HG02852 (cell line): ENCODE measurements around the gene ABHD17C.

ENCODE experiments used
- ATAC-seq: cut with Tn5 transposase; IDR thresholded peaks from one replicate; pipeline ENCODE4 v1.9.1; 2021; ENCODE audit warnings: mild to moderate bottlenecking, moderate library complexity; ENCODE audit not compliant: unreplicated experiment

Gene ABHD17C

GRCh38 chr15:80689294-80689693 lies 5.8 kb upstream of the ABHD17C start:
- no peak for ATAC-seq

- ATAC-seq: no peak
Measured at GRCh38 chr15:80689716-80690115, 5.4 kb upstream of the ABHD17C start.

DNA sequence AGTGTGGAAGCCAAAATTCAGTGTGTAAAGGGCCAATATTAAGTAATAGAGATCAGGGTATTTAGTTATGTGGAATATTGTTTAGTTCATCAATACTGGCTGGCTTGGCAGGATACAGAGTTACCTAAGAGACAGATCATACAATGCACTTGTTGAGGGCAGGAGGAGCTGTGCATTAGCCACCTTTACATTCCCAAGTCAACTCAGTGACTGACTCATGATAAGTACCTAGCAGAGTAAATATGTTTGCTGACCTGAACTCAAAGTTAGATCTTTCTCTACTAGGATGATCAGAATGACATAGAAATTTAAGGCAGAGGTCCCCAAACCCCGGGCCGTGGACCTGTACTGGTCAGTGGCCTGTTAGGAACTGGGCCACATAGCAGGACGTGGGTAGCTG lies 3.5 kb upstream of the ABHD17C start:
- ATAC-seq: no peak

GRCh38 chr15:80693682-80694610 lies 1.2 kb upstream of the ABHD17C start:
- no peak for ATAC-seq

DNA sequence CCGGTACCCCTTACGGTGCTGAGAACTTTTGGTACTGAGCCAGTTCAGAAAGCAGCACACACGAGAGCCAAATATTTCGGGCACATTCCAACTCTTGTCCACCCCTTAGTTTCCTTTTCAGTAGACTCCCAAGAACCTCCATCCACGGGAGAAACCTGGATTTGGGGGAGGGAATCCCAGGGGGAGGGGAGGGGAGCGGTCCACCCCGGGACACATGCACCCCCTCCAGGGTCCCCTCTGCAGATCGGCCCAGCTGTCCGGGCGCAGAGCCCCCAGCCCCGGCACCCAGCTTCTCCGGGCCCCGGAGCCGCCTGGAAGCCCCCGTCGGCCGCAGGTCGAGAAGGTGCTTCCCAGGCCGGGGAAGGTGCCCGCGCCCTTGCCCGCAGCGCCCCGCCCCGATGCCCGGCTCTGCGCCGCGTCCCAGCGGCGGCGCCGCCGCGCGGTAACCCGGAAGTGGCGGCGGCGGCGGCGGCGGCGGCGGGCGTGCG lies 455 bp upstream of the ABHD17C start:
- no peak for ATAC-seq

DNA sequence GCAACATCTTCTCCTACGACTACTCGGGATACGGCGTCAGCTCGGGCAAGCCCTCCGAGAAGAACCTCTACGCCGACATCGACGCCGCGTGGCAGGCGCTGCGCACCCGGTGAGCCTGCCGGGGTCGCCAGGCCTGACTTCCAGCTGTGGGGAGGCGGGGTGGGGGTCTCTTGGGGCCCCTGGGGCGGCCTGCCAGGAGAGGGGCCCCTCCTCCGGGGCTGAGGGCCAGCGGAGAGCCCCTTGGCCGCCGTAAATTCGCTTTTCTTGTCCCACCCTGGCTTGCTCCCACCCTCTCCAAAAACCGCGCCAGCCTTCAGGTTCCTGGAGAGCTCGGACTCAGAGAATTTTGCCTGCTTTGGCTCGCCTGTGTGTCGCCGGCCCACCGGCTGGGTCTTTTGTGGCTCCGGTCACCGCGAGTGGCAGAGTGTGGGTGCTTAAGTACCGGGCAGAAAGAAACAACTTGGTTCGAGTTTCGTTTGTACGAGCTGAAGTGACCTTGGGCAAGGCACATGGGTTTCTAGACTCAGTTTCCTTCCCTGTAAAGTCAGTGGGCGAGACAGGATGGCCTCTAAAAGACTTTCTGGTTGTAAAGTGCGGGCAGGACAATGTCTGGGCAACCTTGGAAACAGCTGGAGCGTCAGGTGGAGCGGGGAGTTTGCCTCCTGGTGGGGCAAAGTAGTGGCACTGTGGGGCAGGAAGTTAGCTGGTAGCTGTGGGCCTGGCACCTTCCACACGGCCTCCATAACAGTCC lies 976 bp downstream of the ABHD17C start:
- ATAC-seq: no peak

- ATAC-seq: no peak
Measured at GRCh38 chr15:80697075-80697685, 2.1 kb downstream of the ABHD17C start.

- ATAC-seq: no peak
Measured at GRCh38 chr15:80698676-80699075, 3.6 kb downstream of the ABHD17C start.

- no peak for ATAC-seq
Measured at GRCh38 chr15:80699981-80700380, 4.9 kb downstream of the ABHD17C start.

DNA sequence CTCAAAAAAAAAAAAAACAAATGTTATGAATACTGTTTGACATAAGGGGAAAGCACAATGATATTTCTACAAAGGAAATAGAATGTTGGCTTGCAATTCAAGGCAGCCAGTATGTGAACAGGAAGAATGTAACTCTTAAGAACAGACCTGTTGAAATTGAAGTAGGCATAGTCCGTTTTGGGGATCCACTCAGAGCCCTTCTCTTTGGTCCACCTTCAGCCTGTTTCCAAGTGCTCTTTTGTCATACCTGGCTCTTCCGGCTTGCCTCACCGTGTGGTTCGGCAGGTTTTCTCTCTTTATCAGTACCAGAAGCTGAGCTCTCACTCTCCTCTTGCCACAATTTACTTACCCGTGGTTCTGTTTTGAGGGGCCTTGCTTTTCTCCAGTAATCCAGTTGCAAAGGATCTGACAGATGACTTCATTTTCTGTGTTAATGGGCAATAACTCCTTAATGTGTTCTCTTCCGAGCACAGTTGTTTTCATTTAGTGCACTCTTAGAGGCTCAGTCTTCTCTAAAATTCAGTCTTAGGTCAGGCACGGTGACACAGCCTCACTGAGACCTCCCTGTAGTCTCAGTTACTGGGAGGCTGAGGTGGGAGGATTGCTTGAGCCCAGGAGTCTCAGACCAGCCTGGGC lies 6.7 kb downstream of the ABHD17C start:
- ATAC-seq: no peak

DNA sequence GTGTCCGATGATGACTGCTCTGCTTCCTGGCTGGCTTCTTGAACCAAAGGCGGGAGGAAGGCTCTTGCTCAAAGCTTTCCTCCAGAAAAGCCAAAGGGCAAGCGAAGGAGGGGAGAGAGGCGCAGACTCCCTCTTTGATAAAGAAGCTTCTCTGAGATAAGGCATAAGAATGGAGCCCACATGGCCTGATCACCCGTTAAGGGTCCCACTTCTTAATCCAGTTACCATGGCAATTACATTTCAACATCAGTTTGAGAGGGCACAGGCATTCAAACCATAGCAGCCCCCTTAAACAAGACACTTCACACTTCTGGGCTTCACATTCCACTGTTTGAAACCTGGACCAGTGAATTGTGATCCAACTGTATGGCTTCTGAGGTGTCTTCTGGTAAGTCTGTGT lies 8.0 kb downstream of the ABHD17C start:
- no peak for ATAC-seq

- no peak for ATAC-seq
Measured at GRCh38 chr15:80703965-80704364, 8.9 kb downstream of the ABHD17C start.

- ATAC-seq: no peak
Measured at GRCh38 chr15:80706161-80706560, 11.1 kb downstream of the ABHD17C start.

- ATAC-seq: no peak
Measured at GRCh38 chr15:80709542-80709941, 14.4 kb downstream of the ABHD17C start.

- ATAC-seq: no peak
Measured at GRCh38 chr15:80710635-80711554, 15.8 kb downstream of the ABHD17C start.

GRCh38 chr15:80711886-80712285 lies 16.8 kb downstream of the ABHD17C start:
- ATAC-seq: no peak

GRCh38 chr15:80712956-80713355 lies 17.8 kb downstream of the ABHD17C start:
- ATAC-seq: no peak

- no peak for ATAC-seq
Measured at GRCh38 chr15:80721476-80721875, 26.4 kb downstream of the ABHD17C start.

GRCh38 chr15:80722811-80723210 lies 27.7 kb downstream of the ABHD17C start:
- ATAC-seq: no peak

DNA sequence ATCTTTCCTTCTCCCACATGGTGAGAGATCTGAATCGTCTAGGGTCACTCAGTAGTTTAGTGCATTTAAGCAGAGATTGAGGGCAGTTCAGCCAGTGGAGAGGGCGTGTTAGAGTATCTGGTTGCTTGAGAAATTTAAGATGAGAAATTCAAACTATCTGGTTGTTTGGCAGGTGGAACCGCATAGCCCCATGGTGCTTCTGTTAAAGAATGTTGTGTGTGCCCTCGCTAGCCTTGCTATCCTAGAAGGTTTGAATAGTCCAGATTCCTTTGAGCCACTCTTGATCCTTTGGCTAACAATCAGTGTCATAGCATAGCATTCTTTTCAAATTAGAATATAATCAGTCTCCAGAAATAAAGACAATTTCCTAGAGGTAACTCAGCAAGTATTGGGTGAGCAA lies 32.1 kb downstream of the ABHD17C start:
- ATAC-seq: no peak
